Measurements from ENCODE around the gene APOB. TPM values are rescaled to one million over a fixed set of nuclear protein-coding genes. Genes with fewer than 3 reads are reported as not detected.

Gene APOB
- total and polyA plus RNA-seq, 2 of the 13 experiments (the other 11 are each of a cell fraction or from before 2014, with no cell fraction given): 1,569 to 2,515 TPM

DNA sequence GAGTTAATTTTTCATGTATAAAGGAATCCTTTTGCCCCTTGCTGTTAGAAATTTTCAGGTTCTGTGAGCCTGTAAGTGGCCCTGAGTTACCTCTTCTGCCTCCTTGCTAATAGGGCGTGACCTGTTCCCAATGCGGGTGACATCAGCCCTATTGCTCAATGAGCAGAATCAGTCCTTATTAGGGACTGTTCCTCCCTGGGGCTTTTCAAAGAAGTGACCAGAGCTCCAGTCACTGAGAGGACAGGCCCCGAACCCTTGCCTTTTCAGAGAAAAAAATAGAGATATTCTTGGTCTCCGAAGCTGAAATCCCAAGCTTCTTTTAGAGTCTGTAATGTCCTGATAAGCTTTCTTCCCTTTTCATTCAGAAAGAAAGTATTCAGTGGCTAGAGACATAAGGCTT lies 8.2 kb upstream of the APOB start (continued):
- TF ChIP-seq, protein P1, sequence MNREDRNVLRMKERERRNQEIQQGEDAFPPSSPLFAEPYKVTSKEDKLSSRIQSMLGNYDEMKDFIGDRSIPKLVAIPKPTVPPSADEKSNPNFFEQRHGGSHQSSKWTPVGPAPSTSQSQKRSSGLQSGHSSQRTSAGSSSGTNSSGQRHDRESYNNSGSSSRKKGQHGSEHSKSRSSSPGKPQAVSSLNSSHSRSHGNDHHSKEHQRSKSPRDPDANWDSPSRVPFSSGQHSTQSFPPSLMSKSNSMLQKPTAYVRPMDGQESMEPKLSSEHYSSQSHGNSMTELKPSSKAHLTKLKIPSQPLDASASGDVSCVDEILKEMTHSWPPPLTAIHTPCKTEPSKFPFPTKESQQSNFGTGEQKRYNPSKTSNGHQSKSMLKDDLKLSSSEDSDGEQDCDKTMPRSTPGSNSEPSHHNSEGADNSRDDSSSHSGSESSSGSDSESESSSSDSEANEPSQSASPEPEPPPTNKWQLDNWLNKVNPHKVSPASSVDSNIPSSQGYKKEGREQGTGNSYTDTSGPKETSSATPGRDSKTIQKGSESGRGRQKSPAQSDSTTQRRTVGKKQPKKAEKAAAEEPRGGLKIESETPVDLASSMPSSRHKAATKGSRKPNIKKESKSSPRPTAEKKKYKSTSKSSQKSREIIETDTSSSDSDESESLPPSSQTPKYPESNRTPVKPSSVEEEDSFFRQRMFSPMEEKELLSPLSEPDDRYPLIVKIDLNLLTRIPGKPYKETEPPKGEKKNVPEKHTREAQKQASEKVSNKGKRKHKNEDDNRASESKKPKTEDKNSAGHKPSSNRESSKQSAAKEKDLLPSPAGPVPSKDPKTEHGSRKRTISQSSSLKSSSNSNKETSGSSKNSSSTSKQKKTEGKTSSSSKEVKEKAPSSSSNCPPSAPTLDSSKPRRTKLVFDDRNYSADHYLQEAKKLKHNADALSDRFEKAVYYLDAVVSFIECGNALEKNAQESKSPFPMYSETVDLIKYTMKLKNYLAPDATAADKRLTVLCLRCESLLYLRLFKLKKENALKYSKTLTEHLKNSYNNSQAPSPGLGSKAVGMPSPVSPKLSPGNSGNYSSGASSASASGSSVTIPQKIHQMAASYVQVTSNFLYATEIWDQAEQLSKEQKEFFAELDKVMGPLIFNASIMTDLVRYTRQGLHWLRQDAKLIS (CRISPR knock-in tag; IDR thresholded peaks at IDR 0.05): no peak
- TF ChIP-seq, protein P2, sequence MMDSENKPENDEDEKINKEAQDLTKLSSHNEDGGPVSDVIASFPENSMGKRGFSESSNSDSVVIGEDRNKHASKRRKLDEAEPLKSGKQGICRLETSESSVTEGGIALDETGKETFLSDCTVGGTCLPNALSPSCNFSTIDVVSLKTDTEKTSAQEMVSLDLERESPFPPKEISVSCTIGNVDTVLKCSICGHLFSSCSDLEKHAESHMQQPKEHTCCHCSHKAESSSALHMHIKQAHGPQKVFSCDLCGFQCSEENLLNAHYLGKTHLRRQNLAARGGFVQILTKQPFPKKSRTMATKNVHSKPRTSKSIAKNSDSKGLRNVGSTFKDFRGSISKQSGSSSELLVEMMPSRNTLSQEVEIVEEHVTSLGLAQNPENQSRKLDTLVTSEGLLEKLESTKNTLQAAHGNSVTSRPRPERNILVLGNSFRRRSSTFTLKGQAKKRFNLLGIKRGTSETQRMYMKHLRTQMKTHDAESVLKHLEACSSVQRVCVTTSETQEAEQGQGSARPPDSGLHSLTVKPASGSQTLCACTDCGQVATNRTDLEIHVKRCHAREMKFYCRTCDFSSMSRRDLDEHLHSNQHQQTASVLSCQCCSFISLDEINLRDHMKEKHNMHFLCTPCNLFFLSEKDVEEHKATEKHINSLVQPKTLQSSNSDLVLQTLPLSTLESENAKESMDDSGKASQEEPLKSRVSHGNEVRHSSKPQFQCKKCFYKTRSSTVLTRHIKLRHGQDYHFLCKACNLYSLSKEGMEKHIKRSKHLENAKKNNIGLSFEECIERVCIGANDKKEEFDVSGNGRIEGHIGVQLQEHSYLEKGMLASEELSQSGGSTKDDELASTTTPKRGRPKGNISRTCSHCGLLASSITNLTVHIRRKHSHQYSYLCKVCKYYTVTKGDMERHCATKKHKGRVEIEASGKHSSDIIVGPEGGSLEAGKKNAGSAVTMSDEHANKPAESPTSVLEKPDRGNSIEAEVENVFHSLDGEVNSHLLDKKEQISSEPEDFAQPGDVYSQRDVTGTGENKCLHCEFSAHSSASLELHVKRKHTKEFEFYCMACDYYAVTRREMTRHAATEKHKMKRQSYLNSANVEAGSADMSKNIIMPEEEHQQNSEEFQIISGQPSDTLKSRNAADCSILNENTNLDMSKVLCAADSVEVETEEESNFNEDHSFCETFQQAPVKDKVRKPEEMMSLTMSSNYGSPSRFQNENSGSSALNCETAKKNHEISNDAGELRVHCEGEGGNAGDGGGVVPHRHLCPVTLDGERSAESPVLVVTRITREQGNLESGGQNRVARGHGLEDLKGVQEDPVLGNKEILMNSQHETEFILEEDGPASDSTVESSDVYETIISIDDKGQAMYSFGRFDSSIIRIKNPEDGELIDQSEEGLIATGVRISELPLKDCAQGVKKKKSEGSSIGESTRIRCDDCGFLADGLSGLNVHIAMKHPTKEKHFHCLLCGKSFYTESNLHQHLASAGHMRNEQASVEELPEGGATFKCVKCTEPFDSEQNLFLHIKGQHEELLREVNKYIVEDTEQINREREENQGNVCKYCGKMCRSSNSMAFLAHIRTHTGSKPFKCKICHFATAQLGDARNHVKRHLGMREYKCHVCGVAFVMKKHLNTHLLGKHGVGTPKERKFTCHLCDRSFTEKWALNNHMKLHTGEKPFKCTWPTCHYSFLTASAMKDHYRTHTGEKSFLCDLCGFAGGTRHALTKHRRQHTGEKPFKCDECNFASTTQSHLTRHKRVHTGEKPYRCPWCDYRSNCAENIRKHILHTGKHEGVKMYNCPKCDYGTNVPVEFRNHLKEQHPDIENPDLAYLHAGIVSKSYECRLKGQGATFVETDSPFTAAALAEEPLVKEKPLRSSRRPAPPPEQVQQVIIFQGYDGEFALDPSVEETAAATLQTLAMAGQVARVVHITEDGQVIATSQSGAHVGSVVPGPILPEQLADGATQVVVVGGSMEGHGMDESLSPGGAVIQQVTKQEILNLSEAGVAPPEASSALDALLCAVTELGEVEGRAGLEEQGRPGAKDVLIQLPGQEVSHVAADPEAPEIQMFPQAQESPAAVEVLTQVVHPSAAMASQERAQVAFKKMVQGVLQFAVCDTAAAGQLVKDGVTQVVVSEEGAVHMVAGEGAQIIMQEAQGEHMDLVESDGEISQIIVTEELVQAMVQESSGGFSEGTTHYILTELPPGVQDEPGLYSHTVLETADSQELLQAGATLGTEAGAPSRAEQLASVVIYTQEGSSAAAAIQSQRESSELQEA (CRISPR knock-in tag; IDR thresholded peaks at IDR 0.05; ENCODE audit: not compliant biosample characterization): no peak
- TF ChIP-seq SP4 (CRISPR knock-in tag; IDR thresholded peaks at IDR 0.05): no peak
- TF ChIP-seq ZNF136 (CRISPR knock-in tag; IDR thresholded peaks at IDR 0.05; ENCODE audit: low read depth): no peak
- TF ChIP-seq, protein P3, sequence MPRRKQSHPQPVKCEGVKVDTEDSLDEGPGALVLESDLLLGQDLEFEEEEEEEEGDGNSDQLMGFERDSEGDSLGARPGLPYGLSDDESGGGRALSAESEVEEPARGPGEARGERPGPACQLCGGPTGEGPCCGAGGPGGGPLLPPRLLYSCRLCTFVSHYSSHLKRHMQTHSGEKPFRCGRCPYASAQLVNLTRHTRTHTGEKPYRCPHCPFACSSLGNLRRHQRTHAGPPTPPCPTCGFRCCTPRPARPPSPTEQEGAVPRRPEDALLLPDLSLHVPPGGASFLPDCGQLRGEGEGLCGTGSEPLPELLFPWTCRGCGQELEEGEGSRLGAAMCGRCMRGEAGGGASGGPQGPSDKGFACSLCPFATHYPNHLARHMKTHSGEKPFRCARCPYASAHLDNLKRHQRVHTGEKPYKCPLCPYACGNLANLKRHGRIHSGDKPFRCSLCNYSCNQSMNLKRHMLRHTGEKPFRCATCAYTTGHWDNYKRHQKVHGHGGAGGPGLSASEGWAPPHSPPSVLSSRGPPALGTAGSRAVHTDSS (CRISPR knock-in tag; conservative IDR thresholded peaks at IDR 0.05): no peak
- no peak for TF ChIP-seq MEIS1 (CRISPR knock-in tag; IDR thresholded peaks at IDR 0.05; ENCODE audit: borderline replicate concordance)
- TF ChIP-seq GATA4 (IDR thresholded peaks at IDR 0.05; ENCODE audit: borderline replicate concordance, low read depth): no peak
- no peak for TF ChIP-seq ZNF30 (CRISPR knock-in tag; IDR thresholded peaks at IDR 0.05)
- no peak for TF ChIP-seq ZNF468 (CRISPR knock-in tag; IDR thresholded peaks at IDR 0.05)
- TF ChIP-seq ZNF331 (CRISPR knock-in tag; IDR thresholded peaks at IDR 0.05): no peak
- no peak for TF ChIP-seq ZNF878 (CRISPR knock-in tag; IDR thresholded peaks at IDR 0.05)
- no peak for TF ChIP-seq YEATS4 (CRISPR knock-in tag; IDR thresholded peaks at IDR 0.05; ENCODE audit: borderline replicate concordance)
- TF ChIP-seq KLF13 (CRISPR knock-in tag; IDR thresholded peaks at IDR 0.05): no peak

All from HepG2 (cell line).